HG02970 (cell line): ENCODE data around the gene TLL1.

Source experiments
- ATAC-seq: cut with Tn5 transposase; IDR thresholded peaks from one replicate; pipeline ENCODE4 v1.9.1; 2021; ENCODE audit warnings: mild to moderate bottlenecking, moderate library complexity, moderate number of reproducible peaks; ENCODE audit not compliant: unreplicated experiment, low FRiP score

TLL1 gene

GRCh38 chr4:165970703-165971420 lies 97.8 kb downstream of the TLL1 start:
- no peak for ATAC-seq

GRCh38 chr4:165971446-165971845 lies 98.4 kb downstream of the TLL1 start:
- no peak for ATAC-seq

- no peak for ATAC-seq
These were observed 98.9 kb downstream of the TLL1 start for GRCh38 chr4:165971933-165972332.

GRCh38 chr4:165972747-165973146 lies 99.7 kb downstream of the TLL1 start:
- no peak for ATAC-seq

- no peak for ATAC-seq
These were observed 109.9 kb downstream of the TLL1 start for GRCh38 chr4:165982934-165983333.

GRCh38 chr4:165986956-165987698 lies 114.1 kb downstream of the TLL1 start:
- no peak for ATAC-seq

GRCh38 chr4:165991325-165992180 lies 118.5 kb downstream of the TLL1 start:
- no peak for ATAC-seq

GRCh38 chr4:165992283-165992682 lies 119.2 kb downstream of the TLL1 start:
- ATAC-seq = no peak

GRCh38 chr4:165994701-165995100 lies 121.7 kb downstream of the TLL1 start:
- no peak for ATAC-seq

- ATAC-seq = no peak
These were observed 130.8 kb downstream of the TLL1 start for GRCh38 chr4:166003811-166004210.

- ATAC-seq = no peak
These were observed 133.2 kb downstream of the TLL1 start for GRCh38 chr4:166006217-166006616.

GRCh38 chr4:166008510-166008909 lies 135.5 kb downstream of the TLL1 start:
- ATAC-seq = no peak

- ATAC-seq = no peak
These were observed 139.3 kb downstream of the TLL1 start for GRCh38 chr4:166012129-166013030.

GRCh38 chr4:166014411-166014810 lies 141.4 kb downstream of the TLL1 start:
- no peak for ATAC-seq

- ATAC-seq = no peak
These were observed 144.8 kb downstream of the TLL1 start for GRCh38 chr4:166017804-166018203.

- ATAC-seq = no peak
These were observed 146.6 kb downstream of the TLL1 start for GRCh38 chr4:166019441-166020220.

GRCh38 chr4:166021617-166022016 lies 148.6 kb downstream of the TLL1 start:
- ATAC-seq = no peak

GRCh38 chr4:166034965-166035364 lies 161.9 kb downstream of the TLL1 start:
- ATAC-seq = no peak

GRCh38 chr4:166039822-166040221 lies 166.8 kb downstream of the TLL1 start:
- no peak for ATAC-seq
